ENCODE data around the gene MTSS2.

- peak; percentile 57 to 58 for TF ChIP-seq POLR2AphosphoS5 (IDR thresholded peaks at IDR 0.05)
- TF ChIP-seq, protein P1, sequence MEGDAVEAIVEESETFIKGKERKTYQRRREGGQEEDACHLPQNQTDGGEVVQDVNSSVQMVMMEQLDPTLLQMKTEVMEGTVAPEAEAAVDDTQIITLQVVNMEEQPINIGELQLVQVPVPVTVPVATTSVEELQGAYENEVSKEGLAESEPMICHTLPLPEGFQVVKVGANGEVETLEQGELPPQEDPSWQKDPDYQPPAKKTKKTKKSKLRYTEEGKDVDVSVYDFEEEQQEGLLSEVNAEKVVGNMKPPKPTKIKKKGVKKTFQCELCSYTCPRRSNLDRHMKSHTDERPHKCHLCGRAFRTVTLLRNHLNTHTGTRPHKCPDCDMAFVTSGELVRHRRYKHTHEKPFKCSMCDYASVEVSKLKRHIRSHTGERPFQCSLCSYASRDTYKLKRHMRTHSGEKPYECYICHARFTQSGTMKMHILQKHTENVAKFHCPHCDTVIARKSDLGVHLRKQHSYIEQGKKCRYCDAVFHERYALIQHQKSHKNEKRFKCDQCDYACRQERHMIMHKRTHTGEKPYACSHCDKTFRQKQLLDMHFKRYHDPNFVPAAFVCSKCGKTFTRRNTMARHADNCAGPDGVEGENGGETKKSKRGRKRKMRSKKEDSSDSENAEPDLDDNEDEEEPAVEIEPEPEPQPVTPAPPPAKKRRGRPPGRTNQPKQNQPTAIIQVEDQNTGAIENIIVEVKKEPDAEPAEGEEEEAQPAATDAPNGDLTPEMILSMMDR (IDR thresholded peaks at IDR 0.05), result no peak
Measured at GRCh38 chr16:70688246-70688742, 2.4 kb upstream of the MTSS2 start.

Data from esophagus muscularis mucosa (tissue), 3 donors.